GM12878 (cell line): ENCODE results near the gene MYO1C. TPM values are rescaled to one million over a fixed set of nuclear protein-coding genes. Genes with fewer than 3 reads are reported as not detected.

Experiments used
- ATAC-seq: fragments of 200-7000 bp; cut with Tn5 transposase; 3 replicates; pipeline ENCODE4 v1.9.1; 2020; ENCODE audit warnings: mild to moderate bottlenecking, moderate library complexity
- BruUV-seq: library from RNA; stranded (reverse); fragments of 400-500 nt; replicated peaks from 2 replicates; lab custom pipeline; 2021; lab: Mats Ljungman, UMichigan
- CTCF ChIA-PET: fragments of 300-600 bp; sonication (Branson Sonifier 250); formaldehyde crosslinking; extraction: SDS; loops from one replicate; lab custom pipeline; 2021; ENCODE audit warnings: inconsistent platforms; lab: Yijun Ruan, JAX
- POLR2A ChIA-PET: fragments of 350-600 bp; formaldehyde crosslinking; extraction: SDS; loops from one replicate; lab custom pipeline; 2021; ENCODE audit warnings: inconsistent platforms; lab: Charles Lee
- RAD21 ChIA-PET: fragments of 300-600 bp; sonication (Branson Sonifier 250); formaldehyde crosslinking; loops from one replicate; lab custom pipeline; 2023; ENCODE audit warnings: antibody characterized with exemption; ENCODE audit not compliant: unreplicated experiment; lab: Charles Lee
- SMC1A ChIA-PET: fragments of 300-600 bp; sonication (Branson Sonifier 250); formaldehyde crosslinking; loops from one replicate; lab custom pipeline; 2023; ENCODE audit not compliant: unreplicated experiment, uncharacterized antibody; lab: Charles Lee
- DNase-seq: peaks from one replicate; pipeline ENCODE4 v3.0.0-alpha.2; 2011; ENCODE audit warnings: low read depth, low spot score
- FAIRE-seq: peaks from 3 replicates; lab custom pipeline; 2011; peaks lifted over from hg19 to GRCh38; lab: Jason Lieb, UNC
- H2AFZ ChIP-seq: 2 replicates; pipeline ENCODE4 v1.6.0; 2011; ENCODE audit warnings: low read depth, low read length, control low read depth; ENCODE audit not compliant: control insufficient read depth
- H3K27ac ChIP-seq: 2 replicates; pipeline ENCODE4 v1.5.1; 2011; ENCODE audit warnings: control low read depth; ENCODE audit not compliant: control insufficient read depth, insufficient read depth
- H3K27me3 ChIP-seq, 2 experiments: replicated peaks in 1 of 2; 2 replicates each; pipeline versions ENCODE4 v1.6.0 to v1.6.1; 2011; ENCODE audit warnings: low read length in 1 of 2; ENCODE audit not compliant: control insufficient read depth in 2 of 2, insufficient read depth in 2 of 2
- H3K36me3 ChIP-seq, 2 experiments: 2 replicates each; pipeline ENCODE4 v1.5.1; 2011; ENCODE audit warnings: low read length in 1 of 2; ENCODE audit not compliant: control insufficient read depth in 2 of 2, insufficient read depth in 2 of 2
- H3K4me1 ChIP-seq: 2 replicates; pipeline ENCODE4 v1.6.1; 2011; ENCODE audit warnings: mild to moderate bottlenecking, low read length, moderate library complexity, mixed read lengths; ENCODE audit not compliant: control insufficient read depth, insufficient read depth
- H3K4me2 ChIP-seq: 2 replicates; pipeline ENCODE4 v1.6.0; 2011; ENCODE audit warnings: control low read depth; ENCODE audit not compliant: control insufficient read depth, insufficient read depth
- H3K4me3 ChIP-seq: fragments of 200-600 bp; sonication (generic); 2 replicates; pipeline ENCODE4 v1.5.1; 2016
- H3K79me2 ChIP-seq: 2 replicates; pipeline ENCODE4 v1.6.0; 2011; ENCODE audit warnings: low read length; ENCODE audit not compliant: control insufficient read depth, insufficient read depth
- H3K9ac ChIP-seq: 2 replicates; pipeline ENCODE4 v1.8.0; 2011; ENCODE audit warnings: low read length, control low read depth, mixed read lengths; ENCODE audit not compliant: control insufficient read depth, insufficient read depth
- H3K9me3 ChIP-seq: replicated peaks from 3 replicates; pipeline ENCODE4 v1.5.1; 2011; ENCODE audit warnings: mild to moderate bottlenecking, low read length; ENCODE audit not compliant: control insufficient read depth, insufficient read depth
- H4K20me1 ChIP-seq: 2 replicates; pipeline ENCODE4 v1.6.0; 2011; ENCODE audit not compliant: control insufficient read depth, insufficient read depth
- HDAC6 ChIP-seq: fragments of 200-600 bp; sonication (generic); IDR thresholded peaks from one replicate; pipeline ENCODE4 v1.8.0; 2017; ENCODE audit warnings: antibody characterized with exemption; ENCODE audit not compliant: unreplicated experiment
- KAT2A ChIP-seq: conservative IDR thresholded peaks from 2 replicates; pipeline ENCODE4 v1.6.1; 2011; ENCODE audit warnings: low read depth, low read length; ENCODE audit not compliant: control insufficient read depth
- KLF5 ChIP-seq: fragments of 450-650 bp; IDR thresholded peaks from 2 replicates; pipeline ENCODE4 v1.6.1; 2014; ENCODE audit warnings: mild to moderate bottlenecking; ENCODE audit not compliant: partially characterized antibody
- MXI1 ChIP-seq: fragments of 150-350 bp; IDR thresholded peaks from 2 replicates; pipeline ENCODE4 v1.6.1; 2011; ENCODE audit warnings: low read depth, mild to moderate bottlenecking, inconsistent platforms, low read length, improper control_type of control experiment
- NKRF ChIP-seq: fragments of 450-650 bp; conservative IDR thresholded peaks from 2 replicates; pipeline ENCODE4 v1.6.1; 2017; ENCODE audit warnings: mild to moderate bottlenecking, moderate library complexity
- PAX8 ChIP-seq: fragments of 450-650 bp; IDR thresholded peaks from 2 replicates; pipeline ENCODE4 v1.6.1; 2017; ENCODE audit warnings: mild to moderate bottlenecking, moderate library complexity
- RELA ChIP-seq: fragments of 450-650 bp; IDR thresholded peaks from 2 replicates; pipeline ENCODE4 v1.8.0; 2014; ENCODE audit warnings: borderline replicate concordance; ENCODE audit not compliant: partially characterized antibody
- TCF12 ChIP-seq: IDR thresholded peaks from 2 replicates; pipeline ENCODE4 v1.6.1; 2011; ENCODE audit warnings: low read depth, mild to moderate bottlenecking, low read length
- ZBED1 ChIP-seq: IDR thresholded peaks from 2 replicates; pipeline ENCODE4 v1.6.1; 2016; ENCODE audit warnings: borderline replicate concordance
- ZBTB40 ChIP-seq: fragments of 450-650 bp; IDR thresholded peaks from 2 replicates; pipeline ENCODE4 v1.6.1; 2016; ENCODE audit warnings: mild to moderate bottlenecking, moderate library complexity, borderline replicate concordance
- WGBS: methylation state at CpG from one replicate; pipeline ENCODE4 v1.1.6; 2016; ENCODE audit warnings: low lambda C conversion rate; ENCODE audit not compliant: insufficient replicate concordance, insufficient coverage; ENCODE audit errors: missing lambda C conversion rate; 5-methylcytosine and 5-hydroxymethylcytosine counted together
- in situ Hi-C: fragments of 300-500 bp; cut with MboI; formaldehyde crosslinking; loops from 9 replicates; pipeline ENCODE4 v1.14.3; 2018; ENCODE audit warnings: mixed read lengths
- intact Hi-C: fragments of 100-400 bp; cut with micrococcal nuclease; formaldehyde crosslinking; loops from one replicate; pipeline ENCODE4 v1.14.2; 2022; ENCODE audit not compliant: unreplicated experiment
- polyA plus RNA-seq, 11 experiments: library from polyadenylated mRNA; depleted of rRNA in 4 of 11; unstranded in 6 of 11; stranded (reverse) in 5 of 11; fragments of >200 nt; fragmentation: Nextera tagmentation in 4 of 11; fragmentation: Illumina TruSeq in 1 of 11; extraction: Ambion mirVana in 4 of 11; extraction: Trizol in 1 of 11; gene quantifications; 1 replicate in 1 of 11; 2 replicates in 10 of 11; pipeline versions ENCODE4 v1.2.1 to v1.2.3, GENCODE V29; 2011 to 2016; ENCODE audit warnings: inconsistent platforms in 2 of 11, missing spikeins in 2 of 11, low read depth in 1 of 11
- total RNA-seq, 4 experiments: library from RNA; depleted of rRNA in 3 of 4; stranded (reverse); fragments of >200 nt in 3 of 4; fragmentation: Illumina TruSeq in 1 of 4; extraction: Trizol in 1 of 4; gene quantifications; 2 replicates each; pipeline versions ENCODE4 v1.2.1 to v1.2.3, GENCODE V29; 2013 to 2021

MYO1C gene
- total and polyA plus RNA-seq, 10 of the 15 experiments (the other 5 are each of a cell fraction or from before 2014, with no cell fraction given) = 1.2 to 92.0 (median 36.6) TPM

GRCh38 chr17:1481736-1482135 is 10.8 kb downstream of the MYO1C start:
- peaks cover 12% of the 10 kb centered on the region for H3K79me2 ChIP-seq
- no peak overlapping the region for H3K9ac ChIP-seq
- no peaks in the 10 kb centered on the region for H4K20me1 ChIP-seq
- TF ChIP-seq ZBTB40 = no peak
- TF ChIP-seq HDAC6 = no peak
- TF ChIP-seq PAX8 = no peak
- TF ChIP-seq RELA = no peak
- TF ChIP-seq MXI1 = no peak
- no peak for TF ChIP-seq TCF12
- no peak for TF ChIP-seq KLF5
- TF ChIP-seq KAT2A = no peak
- TF ChIP-seq ZBED1 = no peak
- TF ChIP-seq NKRF = no peak
- no peaks in the 10 kb centered on the region for H3K27me3 ChIP-seq
- peaks cover 0 to 6% of the 10 kb centered on the region in 2 experiments; a peak in 3 of 4 replicates for H3K36me3 ChIP-seq
- no peaks in the 10 kb centered on the region for H3K9me3 ChIP-seq
- H3K27ac ChIP-seq = no peak overlapping the region
- POLR2A ChIA-PET = no interaction called here
- FAIRE-seq (no peak), ATAC-seq (no peak), DNase-seq (no peak)
- intact Hi-C loops (no loop called here), in situ Hi-C loops (no loop called here)
- RAD21 ChIA-PET = no interaction called here
- BruUV-seq = no TSS peak
- no peak overlapping the region for H3K4me3 ChIP-seq
- no peak overlapping the region for H3K4me2 ChIP-seq
- CTCF ChIA-PET = no interaction called here
- no peak overlapping the region for H2AFZ ChIP-seq
- 90% methylated on average over 11 of the region's 11 CpGs for WGBS
- SMC1A ChIA-PET = no interaction called here
- H3K4me1 ChIP-seq = peaks cover 7% of the 10 kb centered on the region
